CD4-positive, alpha-beta T cell treated with Interleukin-12 subunit alpha and Interleukin-12 subunit beta, for 1 hour (primary cell): Measurements from ENCODE around the gene SNAPC1.
"Not testable (repeated sequence)": the region's sequence is repeated elsewhere in the genome, so short reads cannot be mapped to it uniquely, and the experiment has no call there.

ENCODE experiments used
- DNase-seq: peaks from one replicate; pipeline ENCODE4 v3.0.0-alpha.2; 2020

The SNAPC1 gene, protein sequence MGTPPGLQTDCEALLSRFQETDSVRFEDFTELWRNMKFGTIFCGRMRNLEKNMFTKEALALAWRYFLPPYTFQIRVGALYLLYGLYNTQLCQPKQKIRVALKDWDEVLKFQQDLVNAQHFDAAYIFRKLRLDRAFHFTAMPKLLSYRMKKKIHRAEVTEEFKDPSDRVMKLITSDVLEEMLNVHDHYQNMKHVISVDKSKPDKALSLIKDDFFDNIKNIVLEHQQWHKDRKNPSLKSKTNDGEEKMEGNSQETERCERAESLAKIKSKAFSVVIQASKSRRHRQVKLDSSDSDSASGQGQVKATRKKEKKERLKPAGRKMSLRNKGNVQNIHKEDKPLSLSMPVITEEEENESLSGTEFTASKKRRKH

DNA sequence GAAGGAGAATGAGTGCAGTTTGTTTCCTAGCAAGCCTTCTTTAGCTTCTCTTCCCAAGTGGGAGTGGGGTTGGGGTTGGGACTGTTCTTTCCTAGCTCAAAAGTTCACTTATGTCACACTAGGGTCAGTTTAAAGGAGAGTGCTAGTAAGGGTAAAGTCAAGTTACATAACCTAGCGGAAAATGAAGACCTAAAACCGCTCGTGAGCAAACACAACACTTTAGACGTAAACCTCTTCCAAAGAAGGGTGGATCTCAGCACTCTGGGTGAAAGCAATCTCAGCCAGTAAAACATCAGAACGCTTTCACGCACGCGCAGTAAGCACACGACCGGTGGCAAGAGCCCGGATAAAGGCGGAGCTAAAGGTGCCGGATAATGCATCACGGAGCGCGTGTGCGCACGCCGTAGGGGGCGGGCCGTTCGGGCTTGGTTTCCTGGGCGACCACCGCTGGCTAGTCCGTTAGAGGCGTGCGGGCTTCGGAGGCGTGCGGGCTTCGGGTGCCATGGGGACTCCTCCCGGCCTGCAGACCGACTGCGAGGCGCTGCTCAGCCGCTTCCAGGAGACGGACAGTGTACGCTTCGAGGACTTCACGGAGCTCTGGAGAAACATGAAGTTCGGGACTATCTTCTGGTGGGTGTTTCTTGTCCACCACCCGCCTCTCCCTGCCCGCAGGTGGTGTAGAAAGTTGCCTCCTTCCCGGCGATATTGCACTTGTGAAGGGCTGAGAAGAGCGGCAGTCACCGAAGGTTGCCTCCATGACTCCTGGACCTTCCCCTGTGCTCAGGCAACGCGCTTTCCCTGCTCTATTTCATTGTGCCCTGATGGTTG, at the start of gene SNAPC1:
TSS of gene SNAPC1 (plus strand) at position 462 of the 828 bp plus-strand sequence. CDS start at position 503, 41 bp downstream.
- peak; percentile 98 for DNase-seq

GRCh38 chr14:61713724-61714437, 48.3 kb upstream of the SNAPC1 start:
- DNase-seq = no peak

GRCh38 chr14:61716956-61717355, 45.3 kb upstream of the SNAPC1 start:
- DNase-seq = no peak

- DNase-seq = no peak
Observed at GRCh38 chr14:61718039-61718438, 44.2 kb upstream of the SNAPC1 start.

GRCh38 chr14:61719344-61720293, 42.6 kb upstream of the SNAPC1 start:
- DNase-seq = peak; percentile 33

DNA sequence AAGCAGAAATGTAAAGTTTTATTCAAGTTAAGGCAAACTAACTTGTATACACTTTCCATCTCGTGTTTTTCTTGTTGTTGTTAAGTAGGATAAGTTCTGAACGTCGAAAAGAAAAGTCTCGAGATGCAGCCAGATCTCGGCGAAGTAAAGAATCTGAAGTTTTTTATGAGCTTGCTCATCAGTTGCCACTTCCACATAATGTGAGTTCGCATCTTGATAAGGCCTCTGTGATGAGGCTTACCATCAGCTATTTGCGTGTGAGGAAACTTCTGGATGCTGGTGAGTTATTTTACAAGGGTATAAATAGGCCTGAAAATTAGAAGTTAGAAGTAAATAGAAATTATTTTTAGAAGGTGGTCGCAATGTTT, 41.9 kb upstream of the SNAPC1 start:
- no peak for DNase-seq

DNA sequence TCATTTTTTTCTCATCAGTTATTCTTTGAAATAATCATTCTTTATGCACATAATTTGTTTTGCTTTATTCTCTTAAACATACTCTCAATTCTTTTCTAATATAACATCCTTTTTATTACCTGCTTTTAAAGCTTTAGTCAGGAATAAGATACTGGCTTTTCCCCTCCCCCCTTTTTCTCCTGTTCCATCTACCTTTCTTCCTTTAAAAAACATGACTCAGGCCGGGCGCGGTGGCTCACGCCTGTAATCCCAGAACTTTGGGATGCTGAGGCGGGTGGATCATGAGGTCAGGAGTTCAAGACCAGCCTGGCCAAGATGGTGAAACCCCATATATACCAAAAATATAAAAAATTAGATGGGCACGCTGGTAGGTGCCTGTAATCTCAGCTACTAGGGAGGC, 41.5 kb upstream of the SNAPC1 start:
- DNase-seq = no peak

DNA sequence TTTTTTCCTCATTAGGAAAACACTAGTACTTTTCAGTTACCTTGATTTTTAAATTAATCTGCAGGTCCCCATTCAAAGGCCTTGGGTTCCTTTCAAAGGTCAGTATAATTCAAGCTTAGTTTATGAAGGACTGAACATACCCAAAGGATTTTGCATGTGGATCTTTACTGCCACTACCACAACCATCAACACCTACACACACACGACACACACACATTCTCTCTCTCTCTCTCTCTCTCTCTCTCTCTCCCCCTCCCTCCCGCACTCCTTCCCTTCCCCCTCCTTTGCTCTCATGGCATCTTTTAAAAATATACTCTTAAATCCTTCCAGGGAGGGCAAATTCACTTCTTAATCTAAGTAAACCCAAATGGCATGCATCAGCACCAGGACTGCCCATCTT, 38.1 kb upstream of the SNAPC1 start:
- DNase-seq = no peak

GRCh38 chr14:61726778-61727658, 35.2 kb upstream of the SNAPC1 start:
- no peak for DNase-seq

DNA sequence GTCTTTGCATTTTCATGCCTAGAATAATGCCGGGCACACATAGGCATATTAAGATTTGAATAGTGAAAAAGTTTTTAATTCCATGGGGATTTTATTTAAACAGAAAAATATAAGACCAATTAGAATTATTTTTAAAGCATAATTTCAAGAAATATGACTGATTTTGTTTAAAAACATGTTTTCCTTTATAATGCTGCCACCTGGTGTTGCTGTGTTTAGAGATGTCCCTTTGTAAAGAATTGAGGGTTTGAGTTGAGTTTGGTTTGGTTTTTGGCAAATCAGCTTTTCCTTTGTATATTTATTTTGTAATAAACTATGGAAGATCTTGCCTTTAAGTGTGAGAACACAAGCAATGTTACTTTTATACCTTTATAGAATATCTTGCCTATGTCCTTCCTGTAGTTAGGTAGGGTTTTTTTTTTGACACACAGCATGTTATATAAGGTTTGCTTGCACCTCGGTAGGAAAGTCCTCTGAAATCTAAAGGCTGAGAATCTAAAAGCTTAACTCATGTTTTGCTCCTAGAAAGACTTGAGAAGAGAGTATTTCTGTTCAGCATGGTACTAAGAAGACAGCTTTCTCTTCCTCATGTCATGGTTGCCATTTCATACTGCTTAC, 31.4 kb upstream of the SNAPC1 start:
- DNase-seq = peak; percentile 49

- DNase-seq = no peak
Observed at GRCh38 chr14:61733972-61734371, 28.2 kb upstream of the SNAPC1 start.

GRCh38 chr14:61736751-61737150, 25.5 kb upstream of the SNAPC1 start:
- DNase-seq = no peak

- no peak for DNase-seq
Observed at GRCh38 chr14:61737915-61738314, 24.3 kb upstream of the SNAPC1 start.

DNA sequence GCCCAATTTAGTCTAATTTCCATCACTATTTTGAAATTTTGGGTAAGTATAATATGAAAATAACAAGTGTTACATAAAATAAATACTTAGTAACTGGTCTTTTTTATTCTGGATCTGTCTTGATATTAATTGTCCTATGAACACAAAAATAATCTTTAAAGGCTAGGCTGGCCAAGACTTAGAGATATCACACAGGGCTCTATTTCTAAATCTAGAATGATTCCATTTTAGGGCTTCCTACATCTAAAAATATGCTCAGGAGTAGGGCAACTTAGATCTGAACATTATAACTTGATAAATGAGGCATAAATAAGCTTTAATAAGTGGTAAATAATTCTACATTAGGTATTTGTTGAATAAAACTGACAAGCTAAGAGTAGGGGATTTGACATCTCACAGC, 23.1 kb upstream of the SNAPC1 start:
- DNase-seq = no peak

DNA sequence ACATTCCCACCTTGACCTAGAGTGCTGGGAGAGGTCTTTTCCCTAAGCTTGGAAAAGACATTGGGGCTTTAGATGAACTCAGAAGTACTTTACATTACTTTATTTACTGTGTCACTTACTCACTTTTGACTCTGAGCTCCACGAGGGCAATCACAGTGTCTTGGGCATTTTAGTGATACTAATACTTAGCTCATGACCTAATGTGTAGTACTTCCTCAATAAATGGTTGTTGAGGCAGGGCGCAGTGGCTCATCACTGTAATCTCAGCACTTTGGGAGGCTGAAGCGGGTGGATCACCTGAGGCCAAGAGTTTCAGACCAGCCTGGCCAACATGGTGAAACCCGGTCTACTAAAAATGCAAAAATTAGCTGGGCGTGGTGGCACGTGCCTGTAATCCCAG, 19.8 kb upstream of the SNAPC1 start:
- DNase-seq = no peak

DNA sequence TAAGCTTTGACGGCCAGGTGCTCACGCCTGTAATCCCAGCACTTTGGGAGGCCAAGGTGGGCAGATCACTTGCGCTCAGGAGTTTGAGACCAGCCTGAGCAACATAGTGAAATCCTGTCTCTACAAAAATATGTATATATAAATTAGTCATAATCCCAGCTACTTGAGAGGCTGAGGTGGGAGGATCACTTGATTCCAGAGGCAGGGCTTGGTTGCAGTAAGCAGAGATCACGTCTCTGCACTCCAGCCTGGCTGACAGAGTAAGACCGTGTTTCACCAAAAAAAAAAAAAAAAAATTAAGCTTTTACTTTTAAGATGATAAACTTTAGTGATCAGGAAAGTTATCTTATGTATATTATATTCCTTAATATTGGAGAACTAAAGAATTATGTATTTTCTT, 18.0 kb upstream of the SNAPC1 start:
- DNase-seq = no peak

- DNase-seq = not testable (repeated sequence)
Observed at GRCh38 chr14:61746346-61746745, 15.9 kb upstream of the SNAPC1 start.

- no peak for DNase-seq
Observed at GRCh38 chr14:61746881-61747280, 15.3 kb upstream of the SNAPC1 start.

GRCh38 chr14:61747342-61747741, 14.9 kb upstream of the SNAPC1 start:
- DNase-seq = no peak

GRCh38 chr14:61749264-61749663, 13.0 kb upstream of the SNAPC1 start:
- no peak for DNase-seq

DNA sequence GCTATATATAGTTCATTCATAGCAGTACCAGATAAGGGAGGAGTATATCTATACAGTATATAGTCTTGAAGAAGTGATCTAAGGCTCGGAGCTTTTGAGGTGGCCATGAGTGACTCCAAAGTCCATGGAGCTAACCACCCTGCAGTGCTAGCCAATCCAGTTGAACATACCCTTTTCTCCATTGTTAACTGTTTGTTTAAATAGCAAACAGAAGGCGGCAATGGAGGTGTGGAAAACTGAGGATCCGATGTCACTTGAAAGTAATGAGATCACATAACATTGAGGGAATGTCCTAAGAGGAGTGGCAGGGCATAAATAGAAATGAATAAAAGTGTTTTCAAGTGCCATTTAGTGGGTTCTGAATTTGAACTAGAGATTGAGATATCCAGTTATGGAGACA, 12.4 kb upstream of the SNAPC1 start:
- DNase-seq = no peak
